ENCODE measurements around the gene VPS18. TPM values are rescaled to one million over a fixed set of nuclear protein-coding genes. Genes with fewer than 3 reads are reported as not detected.

The VPS18 gene
- total and polyA plus RNA-seq, 2 donors (not counting 3 experiments of a cell fraction or from before 2014, with no cell fraction given), result 29.3 to 32.8 TPM

DNA sequence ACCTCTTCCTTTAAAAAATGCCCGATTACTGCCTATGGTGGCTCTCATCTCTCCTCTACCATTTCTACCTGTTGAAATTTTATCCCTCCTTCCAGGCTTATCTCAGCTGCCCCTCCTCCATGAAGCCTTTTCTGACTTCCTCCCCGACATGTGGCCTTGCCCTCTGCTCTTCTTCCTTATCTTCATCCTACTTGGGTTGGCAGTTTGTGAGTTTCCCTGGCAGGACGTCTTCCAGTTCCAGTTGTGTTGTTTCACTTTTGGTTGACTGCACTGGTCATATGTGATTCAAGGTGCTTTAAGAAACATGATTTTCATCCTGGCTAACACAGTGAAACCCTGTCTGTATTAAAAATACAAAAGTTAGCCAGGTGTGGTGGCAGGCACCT is 39.3 kb downstream of the VPS18 start:
- dilution Hi-C loops (cut with MboI; ENCODE audit: extremely low pct_ligation_motif_present, low sequenced_read_pairs), result no loop called here
- H3K79me2 ChIP-seq (ENCODE audit: control insufficient read depth, insufficient read depth, low read length), result no peaks in the 10 kb centered on the region
- H3K4me3 ChIP-seq (replicated peaks in 1 of 3; ENCODE audit: insufficient read depth in 1 of 3, low read depth in 1 of 3, low read length in 3 of 3), result no peak overlapping the region
- TF ChIP-seq, protein P1, sequence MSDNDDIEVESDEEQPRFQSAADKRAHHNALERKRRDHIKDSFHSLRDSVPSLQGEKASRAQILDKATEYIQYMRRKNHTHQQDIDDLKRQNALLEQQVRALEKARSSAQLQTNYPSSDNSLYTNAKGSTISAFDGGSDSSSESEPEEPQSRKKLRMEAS (IDR thresholded peaks at IDR 0.05; ENCODE audit: insufficient read depth, insufficient read length), result no peak
- H3K9ac ChIP-seq (replicated peaks; ENCODE audit: extremely low read depth, insufficient read depth, low read length), result no peak overlapping the region
- ChIA-PET CTCF (interaction anchor here (7.4 to 12.4 kb wide), 2 partner anchors 8 to 27 kb away, joined by 143 to 260 read pairs; no protein-coding TSS in a partner anchor), POLR2A (interaction anchor here (0.7 kb wide), 1 partner anchor 49 kb away, joined by 3 read pairs; no protein-coding TSS in a partner anchor)
- no peak for DNase-seq (ENCODE audit: low read depth, low spot score)
- no peaks in the 10 kb centered on the region for H3K9me1 ChIP-seq (replicated peaks; ENCODE audit: control insufficient read depth, extremely low read depth, insufficient read depth, low read length)
- peaks cover 15% of the 10 kb centered on the region for H3K4me1 ChIP-seq (ENCODE audit: control insufficient read depth, extremely low read depth, insufficient read depth, low read length)
- no peak overlapping the region for H3K4me2 ChIP-seq (ENCODE audit: insufficient read depth, low read length)
- no peaks in the 10 kb centered on the region for H3K9me3 ChIP-seq (replicated peaks; ENCODE audit: control insufficient read depth, insufficient read depth, low read length)
- BruUV-seq (replicated peaks), result no TSS peak
- no peak overlapping the region for H2AFZ ChIP-seq (ENCODE audit: low read depth, low read length)
- intact Hi-C loops (cut with micrococcal nuclease), result no loop called here
- FAIRE-seq, result no peak
- H3K36me3 ChIP-seq (ENCODE audit: control insufficient read depth in 2 of 2, extremely low read depth in 1 of 2, insufficient read depth in 2 of 2, low read length in 2 of 2), result peaks cover 0 to 49% of the 10 kb centered on the region in 2 experiments
- no peak overlapping the region for H3K27ac ChIP-seq (ENCODE audit: insufficient read depth, low read depth, low read length)
- H3K27me3 ChIP-seq (ENCODE audit: control insufficient read depth in 2 of 2, insufficient read depth in 2 of 2, low read length in 2 of 2), result peaks cover 0 to 2% of the 10 kb centered on the region in 2 experiments
- no peaks in the 10 kb centered on the region for H4K20me1 ChIP-seq (replicated peaks; ENCODE audit: control insufficient read depth, extremely low read depth, insufficient read depth, low read length)

DNA sequence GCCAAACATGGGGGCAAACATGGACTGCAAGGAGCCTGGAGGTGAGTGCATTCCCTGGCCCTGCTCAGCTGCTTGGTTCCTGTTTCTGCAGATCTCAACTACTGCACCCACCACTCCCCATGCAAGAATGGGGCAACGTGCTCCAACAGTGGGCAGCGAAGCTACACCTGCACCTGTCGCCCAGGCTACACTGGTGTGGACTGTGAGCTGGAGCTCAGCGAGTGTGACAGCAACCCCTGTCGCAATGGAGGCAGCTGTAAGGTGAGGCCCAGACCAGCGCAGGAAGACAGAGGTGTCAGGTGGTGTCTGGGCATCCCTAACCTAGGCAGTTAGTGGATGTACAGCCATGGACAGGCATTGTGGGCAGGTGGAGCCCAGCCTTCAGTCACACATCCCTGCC is 40.2 kb downstream of the VPS18 start:
- dilution Hi-C loops (cut with MboI; ENCODE audit: extremely low pct_ligation_motif_present, low sequenced_read_pairs), result no loop called here
- intact Hi-C loops (cut with micrococcal nuclease), result no loop called here
- Histone ChIP-seq H3K27ac (ENCODE audit: insufficient read depth, low read depth, low read length) (no peak overlapping the region), H3K36me3 (ENCODE audit: control insufficient read depth in 2 of 2, extremely low read depth in 1 of 2, insufficient read depth in 2 of 2, low read length in 2 of 2) (peaks cover 0 to 52% of the 10 kb centered on the region in 2 experiments), H3K9ac (replicated peaks; ENCODE audit: extremely low read depth, insufficient read depth, low read length) (no peak overlapping the region), H3K9me1 (replicated peaks; ENCODE audit: control insufficient read depth, extremely low read depth, insufficient read depth, low read length) (no peaks in the 10 kb centered on the region), H3K4me3 (replicated peaks in 1 of 3; ENCODE audit: insufficient read depth in 1 of 3, low read depth in 1 of 3, low read length in 3 of 3) (no peak overlapping the region), H2AFZ (ENCODE audit: low read depth, low read length) (no peak overlapping the region), H3K27me3 (ENCODE audit: control insufficient read depth in 2 of 2, insufficient read depth in 2 of 2, low read length in 2 of 2) (no peaks in the 10 kb centered on the region), H3K4me2 (ENCODE audit: insufficient read depth, low read length) (no peak overlapping the region), H3K9me3 (replicated peaks; ENCODE audit: control insufficient read depth, insufficient read depth, low read length) (no peaks in the 10 kb centered on the region), H3K79me2 (ENCODE audit: control insufficient read depth, insufficient read depth, low read length) (no peaks in the 10 kb centered on the region), H3K4me1 (ENCODE audit: control insufficient read depth, extremely low read depth, insufficient read depth, low read length) (peaks cover 12% of the 10 kb centered on the region), H4K20me1 (replicated peaks; ENCODE audit: control insufficient read depth, extremely low read depth, insufficient read depth, low read length) (no peaks in the 10 kb centered on the region)
- BruUV-seq (replicated peaks), result no TSS peak
- ChIA-PET POLR2A (interaction anchor here (0.7 kb wide), 1 partner anchor 50 kb away, joined by 3 read pairs; no protein-coding TSS in a partner anchor), CTCF (interaction anchor here (1.3 to 1.9 kb wide), 4 partner anchors 19 to 85 kb away, joined by 3 to 6 read pairs (median 4); no protein-coding TSS in a partner anchor)
- no peak for DNase-seq (ENCODE audit: low read depth, low spot score)
- FAIRE-seq, result no peak
- TF ChIP-seq FOS (IDR thresholded peaks at IDR 0.05; ENCODE audit: borderline replicate concordance, insufficient read depth, low read length), result no peak
- TF ChIP-seq, protein P1 (IDR thresholded peaks at IDR 0.05; ENCODE audit: insufficient read depth, insufficient read length), result no peak

Measured in endothelial cell of umbilical vein (primary cell).